H1 (cell line): ENCODE measurements around the gene DGUOK. TPM values are rescaled to one million over a fixed set of nuclear protein-coding genes. Genes with fewer than 3 reads are reported as not detected.

Source experiments
- CTCF ChIA-PET: fragments of 300-600 bp; sonication (Branson Sonifier 250); formaldehyde crosslinking; loops from one replicate; lab custom pipeline; 2021; ENCODE audit not compliant: partially characterized antibody; lab: Charles Lee
- POLR2A ChIA-PET: fragments of 300-600 bp; sonication (Branson Sonifier 250); formaldehyde crosslinking; loops from one replicate; lab custom pipeline; 2021; ENCODE audit warnings: inconsistent platforms; ENCODE audit not compliant: partially characterized antibody; lab: Charles Lee
- DNase-seq, 2 experiments: peaks; one replicate each; pipeline versions ENCODE4 v3.0.0 to v3.0.0-alpha.2; 2010 to 2022; ENCODE audit warnings: low spot score in 2 of 2, low read depth in 1 of 2, mixed read lengths in 1 of 2
- FAIRE-seq: peaks from 2 replicates; lab custom pipeline; 2011; peaks lifted over from hg19 to GRCh38; lab: Jason Lieb, UNC
- H2AFZ ChIP-seq: 2 replicates; pipeline ENCODE4 v1.8.1; 2012; ENCODE audit warnings: low read length, inconsistent platforms
- H2AK5ac ChIP-seq: 2 replicates; pipeline ENCODE4 v1.6.1; 2013; ENCODE audit warnings: low read depth, low read length
- H2BK120ac ChIP-seq: replicated peaks from 2 replicates; pipeline ENCODE3; 2013; ENCODE audit warnings: low read depth, low read length, inconsistent platforms
- H2BK12ac ChIP-seq: 2 replicates; pipeline ENCODE4 v1.6.1; 2013; ENCODE audit warnings: low read depth, low read length
- H2BK15ac ChIP-seq: 2 replicates; pipeline ENCODE4 v1.6.1; 2013; ENCODE audit warnings: low read length
- H2BK20ac ChIP-seq: 2 replicates; pipeline ENCODE4 v1.6.1; 2013; ENCODE audit warnings: low read length
- H2BK5ac ChIP-seq: 2 replicates; pipeline ENCODE4 v1.6.1; 2013; ENCODE audit warnings: low read depth, low read length
- H3K14ac ChIP-seq: 2 replicates; pipeline ENCODE4 v1.6.1; 2013; ENCODE audit warnings: inconsistent platforms; ENCODE audit not compliant: insufficient read length
- H3K18ac ChIP-seq: 2 replicates; pipeline ENCODE4 v1.6.1; 2013; ENCODE audit warnings: low read length; ENCODE audit errors: extremely low read depth
- H3K23ac ChIP-seq: 2 replicates; pipeline ENCODE4 v1.6.1; 2013; ENCODE audit warnings: inconsistent platforms; ENCODE audit not compliant: insufficient read length
- H3K23me2 ChIP-seq: 2 replicates; pipeline ENCODE4 v1.6.1; 2013; ENCODE audit warnings: low read depth, low read length
- H3K27ac ChIP-seq: 2 replicates; pipeline ENCODE4 v1.6.1; 2011; ENCODE audit warnings: low read depth, low read length, inconsistent platforms
- H3K27me3 ChIP-seq, 4 experiments: replicated peaks in 1 of 4; 1 replicate in 1 of 4; 2 replicates in 3 of 4; pipeline versions ENCODE4 v1.6.1 to v1.8.1; 2011 to 2013; ENCODE audit warnings: low read length in 3 of 4, mild to moderate bottlenecking in 3 of 4, inconsistent platforms in 2 of 4, mixed read lengths in 2 of 4, moderate library complexity in 1 of 4; ENCODE audit not compliant: control insufficient read depth in 3 of 4, insufficient read depth in 3 of 4; ENCODE audit errors: extremely low read depth in 1 of 4
- H3K36me3 ChIP-seq, 4 experiments: 2 replicates each; pipeline versions ENCODE4 v1.6.1 to v1.8.1; 2011 to 2013; ENCODE audit warnings: mild to moderate bottlenecking in 4 of 4, low read length in 3 of 4, moderate library complexity in 2 of 4, control low read depth in 1 of 4, inconsistent platforms in 1 of 4; ENCODE audit not compliant: insufficient read depth in 4 of 4, control insufficient read depth in 2 of 4
- H3K4ac ChIP-seq: replicated peaks from 2 replicates; pipeline ENCODE3; 2013; ENCODE audit warnings: low read length, low read depth, mixed read lengths, inconsistent platforms; ENCODE audit not compliant: insufficient read length
- H3K4me1 ChIP-seq, 4 experiments: replicated peaks in 1 of 4; 1 replicate in 1 of 4; 2 replicates in 3 of 4; pipeline versions ENCODE4 v1.6.1 to v1.8.1; 2011 to 2013; ENCODE audit warnings: low read length in 3 of 4, inconsistent platforms in 2 of 4, mixed read lengths in 1 of 4; ENCODE audit not compliant: insufficient read depth in 4 of 4, control insufficient read depth in 3 of 4
- H3K4me2 ChIP-seq, 2 experiments: 2 replicates each; pipeline versions ENCODE4 v1.6.1 to v1.8.1; 2011 to 2013; ENCODE audit warnings: low read depth in 2 of 2, low read length in 2 of 2, control low read depth in 1 of 2, inconsistent platforms in 1 of 2, mild to moderate bottlenecking in 1 of 2; ENCODE audit not compliant: insufficient read depth in 1 of 2
- H3K4me3 ChIP-seq, 4 experiments: fragments of 200-600, 300-600 bp in 1 of 4; sonication (generic), shearing (Covaris generic), sonication (Bioruptor Twin) in 1 of 4; 2 replicates each; pipeline versions ENCODE4 v1.5.1 to v1.8.1; 2011 to 2016; ENCODE audit warnings: low read length in 4 of 4, low read depth in 3 of 4, control low read depth in 2 of 4, inconsistent platforms in 2 of 4, mild to moderate bottlenecking in 2 of 4, mixed read lengths in 1 of 4, moderate library complexity in 1 of 4; ENCODE audit not compliant: insufficient read depth in 2 of 4; ENCODE audit errors: extremely low read depth in 1 of 4
- H3K56ac ChIP-seq: replicated peaks from 2 replicates; pipeline ENCODE3; 2013; ENCODE audit warnings: low read depth, mild to moderate bottlenecking, mixed read lengths, low read length, inconsistent platforms; ENCODE audit not compliant: insufficient read length
- H3K79me1 ChIP-seq: 2 replicates; pipeline ENCODE4 v1.6.1; 2013; ENCODE audit warnings: low read depth, low read length, control low read depth
- H3K79me2 ChIP-seq, 2 experiments: 2 replicates each; pipeline versions ENCODE4 v1.6.1 to v1.8.1; 2012 to 2013; ENCODE audit warnings: low read length in 2 of 2, mild to moderate bottlenecking in 2 of 2, inconsistent platforms in 1 of 2; ENCODE audit not compliant: insufficient read depth in 2 of 2, control insufficient read depth in 1 of 2
- H3K9ac ChIP-seq, 4 experiments: replicated peaks in 1 of 4; 1 replicate in 1 of 4; 2 replicates in 3 of 4; pipeline versions ENCODE4 v1.6.1 to v1.8.1; 2011 to 2013; ENCODE audit warnings: low read depth in 3 of 4, low read length in 3 of 4, control low read depth in 2 of 4, mild to moderate bottlenecking in 2 of 4, moderate library complexity in 2 of 4, inconsistent platforms in 1 of 4; ENCODE audit errors: extremely low read depth in 1 of 4
- H3K9me3 ChIP-seq, 2 experiments: 2 replicates each; pipeline versions ENCODE4 v1.6.1 to v1.8.1; 2012 to 2013; ENCODE audit warnings: mild to moderate bottlenecking in 2 of 2, moderate library complexity in 2 of 2, control low read depth in 1 of 2, inconsistent platforms in 1 of 2, low read depth in 1 of 2, low read length in 1 of 2, mixed read lengths in 1 of 2; ENCODE audit not compliant: insufficient read depth in 2 of 2
- H4K20me1 ChIP-seq, 2 experiments: replicated peaks in 1 of 2; 2 replicates each; pipeline versions ENCODE3 to v1.8.1; 2011 to 2013; ENCODE audit warnings: inconsistent platforms in 2 of 2, low read length in 2 of 2, mild to moderate bottlenecking in 1 of 2; ENCODE audit not compliant: insufficient read depth in 2 of 2, control insufficient read depth in 1 of 2
- H4K5ac ChIP-seq: 2 replicates; pipeline ENCODE4 v1.6.1; 2013; ENCODE audit warnings: low read length, low read depth, mixed read lengths, inconsistent platforms; ENCODE audit not compliant: insufficient read length
- H4K8ac ChIP-seq: 2 replicates; pipeline ENCODE4 v1.8.0; 2013; ENCODE audit warnings: mild to moderate bottlenecking, moderate library complexity, low read length, inconsistent platforms; ENCODE audit not compliant: insufficient read depth; ENCODE audit errors: extremely low read depth
- H4K91ac ChIP-seq: replicated peaks from 2 replicates; pipeline ENCODE3; 2013; ENCODE audit warnings: low read length, mixed read lengths, inconsistent platforms; ENCODE audit not compliant: insufficient read length
- ASH2L ChIP-seq: fragments of 200-600, 300-600 bp; sonication (generic); IDR thresholded peaks from one replicate; pipeline ENCODE4 v1.7.1; 2017; ENCODE audit warnings: low read length
- CBX5 ChIP-seq: fragments of 300-800, 300-1000 bp; sonication (generic); IDR thresholded peaks from 2 replicates; pipeline ENCODE4 v1.7.1; 2016; ENCODE audit warnings: antibody characterized with exemption, low read length, low read depth
- FOSL1 ChIP-seq: IDR thresholded peaks from 2 replicates; pipeline ENCODE4 v1.6.1; 2011; ENCODE audit warnings: mild to moderate bottlenecking, low read depth, low read length, moderate library complexity; ENCODE audit not compliant: insufficient read depth
- HDAC2 ChIP-seq, 2 experiments: fragments of 300-600 bp in 1 of 2; sonication (generic) in 1 of 2; IDR thresholded peaks; 2 replicates each; pipeline ENCODE4 v1.6.1; 2011 to 2012; ENCODE audit warnings: low read depth in 2 of 2, low read length in 2 of 2, mild to moderate bottlenecking in 2 of 2, moderate library complexity in 2 of 2, borderline replicate concordance in 1 of 2, inconsistent platforms in 1 of 2
- HDAC6 ChIP-seq: IDR thresholded peaks from one replicate; pipeline ENCODE4 v1.7.1; 2012; ENCODE audit warnings: low read depth, mild to moderate bottlenecking, inconsistent platforms, low read length, moderate library complexity
- NRF1 ChIP-seq: IDR thresholded peaks from 2 replicates; pipeline ENCODE4 v1.6.1; 2011; ENCODE audit warnings: mild to moderate bottlenecking, low read depth, low read length, improper control_type of control experiment
- POLR2A ChIP-seq, 2 experiments: IDR thresholded peaks; 1 replicate in 1 of 2; 2 replicates in 1 of 2; pipeline ENCODE4 v1.6.1; 2011; ENCODE audit warnings: low read depth in 2 of 2, low read length in 2 of 2, mild to moderate bottlenecking in 2 of 2; ENCODE audit errors: control extremely low read depth in 1 of 2
- POU5F1 ChIP-seq: IDR thresholded peaks from 2 replicates; pipeline ENCODE4 v1.6.1; 2011; ENCODE audit warnings: low read depth, mild to moderate bottlenecking, low read length, moderate library complexity
- RNF2 ChIP-seq: fragments of 200-900, 300-1000 bp; sonication (generic); IDR thresholded peaks from 2 replicates; pipeline ENCODE4 v1.7.1; 2016; ENCODE audit warnings: borderline replicate concordance, low read depth, mild to moderate bottlenecking, antibody characterized with exemption, low read length; ENCODE audit not compliant: poor library complexity, severe bottlenecking; ENCODE audit errors: missing control alignments
- TAF1 ChIP-seq: IDR thresholded peaks from 2 replicates; pipeline ENCODE4 v1.6.1; 2011; ENCODE audit warnings: mild to moderate bottlenecking, low read depth, low read length
- ZNF274 ChIP-seq: IDR thresholded peaks from 2 replicates; pipeline ENCODE4 v1.7.0; 2012; ENCODE audit warnings: low read length, borderline replicate concordance; ENCODE audit errors: extremely low read depth
- WGBS, 2 experiments: shearing (Covaris generic) in 1 of 2; methylation state at CpG; one replicate each; pipeline versions ENCODE4 v1.1.6 to v1.1.7; 2013 to 2015; ENCODE audit warnings: low lambda C conversion rate in 2 of 2, mixed read lengths in 2 of 2, inconsistent platforms in 1 of 2, low coverage in 1 of 2, missing lambda C conversion rate in 1 of 2; ENCODE audit not compliant: insufficient replicate concordance in 2 of 2, insufficient coverage in 1 of 2, insufficient read length in 1 of 2; ENCODE audit errors: extremely low coverage in 1 of 2, missing lambda C conversion rate in 1 of 2; 5-methylcytosine and 5-hydroxymethylcytosine counted together
- polyA plus RNA-seq, 7 experiments: library from polyadenylated mRNA; depleted of rRNA in 3 of 7; stranded (reverse) in 5 of 7; unstranded in 2 of 7; fragments of >200 nt in 5 of 7; fragments of 200-250 nt in 2 of 7; gene quantifications; 1 replicate in 5 of 7; 2 replicates in 1 of 7; 4 replicates in 1 of 7; pipeline versions ENCODE4 v1.2.1 to v1.2.3, GENCODE V29; 2011 to 2013; ENCODE audit warnings: missing spikeins in 2 of 7, mixed read lengths in 2 of 7
- total RNA-seq: library from RNA; stranded (reverse); fragmentation: NEBNext Ultra II Directional; extraction: Animal tissue kit (Norgen Biotek cat#: 25700); gene quantifications from 2 replicates; pipeline ENCODE4 v1.2.1, GENCODE V29; 2021
- TF ChIP-seq, protein P1 (sequence below): IDR thresholded peaks from 2 replicates; pipeline ENCODE4 v1.6.1; 2011; ENCODE audit warnings: low read length, improper control_type of control experiment

DGUOK gene
- total and polyA plus RNA-seq, 2 of the 8 experiments (the other 6 are each of a cell fraction or from before 2014, with no cell fraction given) = 110 to 168 TPM

DNA sequence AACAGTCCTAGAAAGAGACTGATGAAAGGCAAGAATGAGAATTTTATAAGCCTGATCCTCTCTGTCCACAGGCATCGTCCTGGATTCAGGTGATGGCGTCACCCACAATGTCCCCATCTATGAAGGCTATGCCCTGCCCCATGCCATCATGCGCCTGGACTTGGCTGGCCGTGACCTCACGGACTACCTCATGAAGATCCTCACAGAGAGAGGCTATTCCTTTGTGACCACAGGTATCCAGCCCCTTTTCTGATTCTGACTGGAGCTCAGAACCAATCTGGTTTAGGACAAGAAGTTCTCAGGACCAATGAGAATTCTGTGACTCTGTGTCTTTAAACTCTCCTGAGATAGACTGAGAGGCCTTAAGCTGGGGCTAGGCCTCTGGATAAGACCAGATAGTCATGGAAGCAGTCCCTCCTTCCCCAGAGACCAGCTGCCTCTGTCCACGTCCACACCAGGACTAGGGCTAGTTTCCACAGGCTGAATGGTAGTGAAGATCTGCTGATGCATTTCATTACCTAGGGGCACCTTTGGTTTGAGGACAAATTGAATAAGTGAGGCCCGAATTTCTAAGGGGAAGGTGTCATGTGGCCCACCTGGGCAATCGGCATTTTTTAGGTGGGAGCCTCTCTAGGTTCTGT lies 13.1 kb upstream of the DGUOK start:
- Histone ChIP-seq H3K79me2 (no peaks in the 10 kb centered on the region), H3K23ac (no peak overlapping the region), H2BK20ac (no peak overlapping the region), H4K91ac (no peak overlapping the region), H2BK15ac (no peak overlapping the region), H3K9ac (no peak overlapping the region), H3K27ac (no peak overlapping the region), H3K4me2 (no peak overlapping the region), H3K79me1 (no peaks in the 10 kb centered on the region), H3K9me3 (no peaks in the 10 kb centered on the region), H3K23me2 (no peaks in the 10 kb centered on the region), H2BK120ac (no peak overlapping the region), H3K4me1 (no peaks in the 10 kb centered on the region), H3K36me3 (no peaks in the 10 kb centered on the region), H2BK12ac (no peak overlapping the region), H3K4ac (no peak overlapping the region), H4K5ac (no peak overlapping the region), H2AK5ac (no peak overlapping the region), H3K14ac (no peak overlapping the region), H2BK5ac (no peak overlapping the region), H4K8ac (no peak overlapping the region), H3K18ac (no peak overlapping the region), H3K56ac (no peak overlapping the region), H3K27me3 (no peaks in the 10 kb centered on the region), H2AFZ (peak overlapping the region; percentile 44; the same call in 1 of the 2 replicates), H3K4me3 (no peak overlapping the region), H4K20me1 (no peaks in the 10 kb centered on the region)
- DNase-seq = no peak
- WGBS, 2 experiments = 93% methylated on average over 8 of the region's 8 CpGs; no CpG with 5 or more reads in 1 of the 2 experiments
- CTCF ChIA-PET = interaction anchor here (1.3 to 3.2 kb wide), 2 partner anchors 9 to 21 kb away, joined by 3 to 21 read pairs; partner anchors contain the start of gene ACTG2
- no peak for FAIRE-seq
- POLR2A ChIA-PET = no interaction called here
- no peak for TF ChIP-seq POLR2A (IDR thresholded peaks at IDR 0.05; ENCODE audit: control extremely low read depth in 1 of 2, low read depth in 2 of 2, low read length in 2 of 2)
- TF ChIP-seq ZNF274 = no peak
- TF ChIP-seq NRF1 = no peak
- TF ChIP-seq HDAC2 (IDR thresholded peaks at IDR 0.05; ENCODE audit: borderline replicate concordance in 1 of 2, low read depth in 2 of 2, low read length in 2 of 2) = no peak
- TF ChIP-seq, protein P1, sequence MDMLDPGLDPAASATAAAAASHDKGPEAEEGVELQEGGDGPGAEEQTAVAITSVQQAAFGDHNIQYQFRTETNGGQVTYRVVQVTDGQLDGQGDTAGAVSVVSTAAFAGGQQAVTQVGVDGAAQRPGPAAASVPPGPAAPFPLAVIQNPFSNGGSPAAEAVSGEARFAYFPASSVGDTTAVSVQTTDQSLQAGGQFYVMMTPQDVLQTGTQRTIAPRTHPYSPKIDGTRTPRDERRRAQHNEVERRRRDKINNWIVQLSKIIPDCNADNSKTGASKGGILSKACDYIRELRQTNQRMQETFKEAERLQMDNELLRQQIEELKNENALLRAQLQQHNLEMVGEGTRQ = no peak
- no peak for TF ChIP-seq RNF2
- no peak for TF ChIP-seq FOSL1
- no peak for TF ChIP-seq TAF1
- TF ChIP-seq HDAC6 = no peak
- TF ChIP-seq CBX5 = no peak
- no peak for TF ChIP-seq ASH2L
- TF ChIP-seq POU5F1 = no peak
